ENCODE measurements around the gene LHFPL6.
A peak's percentile ranks its signal among the peaks of the same experiment; 100 is the strongest.

LHFPL6 gene
- long read RNA-seq, donor 1, partial matches to known transcripts, result 20 of 20 reads
- long read RNA-seq, donor 1, other reads (novel, unspliced or antisense), result 0 of 20 reads
- long read RNA-seq, donor 2, partial matches to known transcripts, result 14 of 14 reads
- long read RNA-seq, donor 2, other reads (novel, unspliced or antisense), result 0 of 14 reads
- long read RNA-seq, donor 3, partial matches to known transcripts, result 8 of 8 reads
- long read RNA-seq, donor 3, other reads (novel, unspliced or antisense), result 0 of 8 reads
- long read RNA-seq, donor 4, partial matches to known transcripts, result 14 of 14 reads
- long read RNA-seq, donor 4, other reads (novel, unspliced or antisense), result 0 of 14 reads
- long read RNA-seq, donor 5, partial matches to known transcripts, result 12 of 13 reads
- long read RNA-seq, donor 5, other reads (novel, unspliced or antisense), result 0 of 13 reads
- long read RNA-seq, donor 6, partial matches to known transcripts, result 17 of 18 reads
- long read RNA-seq, donor 6, other reads (novel, unspliced or antisense), result 0 of 18 reads
- long read RNA-seq, donor 7, partial matches to known transcripts, result 76 of 76 reads
- long read RNA-seq, donor 7, other reads (novel, unspliced or antisense), result 0 of 76 reads
- long read RNA-seq, donor 8, partial matches to known transcripts, result 24 of 25 reads
- long read RNA-seq, donor 8, other reads (novel, unspliced or antisense), result 0 of 25 reads

GRCh38 chr13:39602614-39603366, at the start of gene LHFPL6:
Gene LHFPL6, minus strand, starts transcription at chr13:39603193.
- peak; percentile 94 for DNase-seq

GRCh38 chr13:39646122-39646521, 43.1 kb upstream of the LHFPL6 start:
- no peak for DNase-seq

- DNase-seq, result no peak
Measured at GRCh38 chr13:39641645-39642044, 38.7 kb upstream of the LHFPL6 start.

- no peak for DNase-seq
Measured at GRCh38 chr13:39637890-39638289, 34.9 kb upstream of the LHFPL6 start.

- no peak for DNase-seq
Measured at GRCh38 chr13:39635564-39635963, 32.6 kb upstream of the LHFPL6 start.

- no peak for DNase-seq
Measured at GRCh38 chr13:39632994-39633393, 30.0 kb upstream of the LHFPL6 start.

GRCh38 chr13:39631307-39631706, 28.3 kb upstream of the LHFPL6 start:
- no peak for DNase-seq

- no peak for DNase-seq
Measured at GRCh38 chr13:39623466-39623865, 20.5 kb upstream of the LHFPL6 start.

GRCh38 chr13:39618561-39618960, 15.6 kb upstream of the LHFPL6 start:
- DNase-seq, result no peak

GRCh38 chr13:39616087-39616694, 13.2 kb upstream of the LHFPL6 start:
- peak; percentile 13 for DNase-seq

- DNase-seq, result peak; percentile 10
Measured at GRCh38 chr13:39612023-39612637, 9.1 kb upstream of the LHFPL6 start.

- no peak for DNase-seq
Measured at GRCh38 chr13:39607876-39608275, 4.9 kb upstream of the LHFPL6 start.

GRCh38 chr13:39605677-39606320, 2.8 kb upstream of the LHFPL6 start:
- no peak for DNase-seq

- DNase-seq, result no peak
Measured at GRCh38 chr13:39604756-39605155, 1.8 kb upstream of the LHFPL6 start.

GRCh38 chr13:39603424-39603947, 493 bp upstream of the LHFPL6 start:
- peak; percentile 52 for DNase-seq

GRCh38 chr13:39602277-39602613, 748 bp downstream of the LHFPL6 start:
- no peak for DNase-seq

GRCh38 chr13:39601636-39602035, 1.4 kb downstream of the LHFPL6 start:
- no peak for DNase-seq

GRCh38 chr13:39600766-39601165, 2.2 kb downstream of the LHFPL6 start:
- DNase-seq, result no peak

- no peak for DNase-seq
Measured at GRCh38 chr13:39599842-39600241, 3.2 kb downstream of the LHFPL6 start.

GRCh38 chr13:39599012-39599411, 4.0 kb downstream of the LHFPL6 start:
- no peak for DNase-seq

GRCh38 chr13:39597838-39598237, 5.2 kb downstream of the LHFPL6 start:
- no peak for DNase-seq

All from right kidney (tissue), 9 donors.